GM12865 (cell line): ENCODE results near the gene GRK1.

Source experiments
- DNase-seq: peaks from one replicate; pipeline ENCODE4 v3.0.0; 2010; ENCODE audit warnings: low read depth
- H3K4me3 ChIP-seq: 2 replicates; pipeline ENCODE4 v1.5.1; 2011; ENCODE audit warnings: mild to moderate bottlenecking, low read depth, low read length, control low read depth
- CTCF ChIP-seq: IDR thresholded peaks from 2 replicates; pipeline ENCODE4 v1.5.1; 2011; ENCODE audit warnings: low read length, control low read depth, low read depth, inconsistent platforms; ENCODE audit not compliant: insufficient read depth; ENCODE audit errors: missing control alignments

The GRK1 gene

GRCh38 chr13:113746671-113747070, 79.7 kb downstream of the GRK1 start:
- no peak for TF ChIP-seq CTCF
- DNase-seq, result no peak

GRCh38 chr13:113747291-113747833, 80.3 kb downstream of the GRK1 start:
- DNase-seq, result no peak
- no peak for TF ChIP-seq CTCF
- no peak overlapping the region for H3K4me3 ChIP-seq

More at GRCh38 chr13:113746671-113747070, 79.7 kb downstream of the GRK1 start:
- H3K4me3 ChIP-seq, result no peak overlapping the region

GRCh38 chr13:113748101-113748861, 81.3 kb downstream of the GRK1 start:
- TF ChIP-seq CTCF, result no peak
- no peak overlapping the region for H3K4me3 ChIP-seq
- DNase-seq, result no peak

GRCh38 chr13:113748862-113749451, 81.9 kb downstream of the GRK1 start:
- DNase-seq, result no peak
- TF ChIP-seq CTCF, result no peak
- no peak overlapping the region for H3K4me3 ChIP-seq

- TF ChIP-seq CTCF, result no peak
- no peak for DNase-seq
- no peak overlapping the region for H3K4me3 ChIP-seq
Observed at GRCh38 chr13:113749507-113749906, 82.5 kb downstream of the GRK1 start.

GRCh38 chr13:113749967-113750366, 82.9 kb downstream of the GRK1 start:
- DNase-seq, result no peak
- TF ChIP-seq CTCF, result no peak
- no peak overlapping the region for H3K4me3 ChIP-seq
